GM21528 (cell line): ENCODE data around the gene LEO1.

Source experiments
- ATAC-seq: cut with Tn5 transposase; IDR thresholded peaks from one replicate; pipeline ENCODE4 v1.9.1; 2021; ENCODE audit warnings: mild to moderate bottlenecking, moderate library complexity; ENCODE audit not compliant: unreplicated experiment, low FRiP score

Gene LEO1

GRCh38 chr15:51971375-51972133 is at the start of gene LEO1:
Gene LEO1 (minus strand): TSS chr15:51971778. CDS start chr15:51971745, 33 bp downstream.
- ATAC-seq = peak; percentile 88

- no peak for ATAC-seq
Measured at GRCh38 chr15:52021128-52021671, 49.6 kb upstream of the LEO1 start.

GRCh38 chr15:52020221-52021085 is 48.9 kb upstream of the LEO1 start:
- no peak for ATAC-seq

GRCh38 chr15:52019394-52020220 is 48.0 kb upstream of the LEO1 start:
- peak; percentile 58 for ATAC-seq

GRCh38 chr15:52018693-52019393 is 47.3 kb upstream of the LEO1 start, which contains the start of gene MAPK6:
Gene MAPK6 (plus strand): TSS chr15:52019219. CDS start chr15:52046461, 27,242 bp downstream.
- ATAC-seq = peak; percentile 77

- no peak for ATAC-seq
Measured at GRCh38 chr15:52018244-52018643, 46.7 kb upstream of the LEO1 start.

GRCh38 chr15:52016316-52016715 is 44.7 kb upstream of the LEO1 start:
- ATAC-seq = no peak

- no peak for ATAC-seq
Measured at GRCh38 chr15:52014616-52015015, 43.0 kb upstream of the LEO1 start.

- ATAC-seq = no peak
Measured at GRCh38 chr15:52013151-52013791, 41.7 kb upstream of the LEO1 start.

GRCh38 chr15:52012210-52012609 is 40.6 kb upstream of the LEO1 start:
- no peak for ATAC-seq

- ATAC-seq = no peak
Measured at GRCh38 chr15:52011711-52012144, 40.1 kb upstream of the LEO1 start.

- ATAC-seq = no peak
Measured at GRCh38 chr15:52010633-52011595, 39.3 kb upstream of the LEO1 start.

- no peak for ATAC-seq
Measured at GRCh38 chr15:52008698-52009434, 37.3 kb upstream of the LEO1 start.

GRCh38 chr15:52008359-52008697 is 36.8 kb upstream of the LEO1 start:
- ATAC-seq = no peak

- ATAC-seq = peak; percentile 41
Measured at GRCh38 chr15:52006702-52007340, 35.2 kb upstream of the LEO1 start.

- ATAC-seq = peak; percentile 70
Measured at GRCh38 chr15:52005748-52006701, 34.4 kb upstream of the LEO1 start.
